IPS-NIHi7 (cell line): ENCODE measurements around the gene SPACA4.

ENCODE experiments used
- DNase-seq: peaks from one replicate; pipeline ENCODE4 v3.0.0; 2012; ENCODE audit warnings: mixed read lengths; ENCODE audit errors: extremely low spot score

SPACA4 gene

DNA sequence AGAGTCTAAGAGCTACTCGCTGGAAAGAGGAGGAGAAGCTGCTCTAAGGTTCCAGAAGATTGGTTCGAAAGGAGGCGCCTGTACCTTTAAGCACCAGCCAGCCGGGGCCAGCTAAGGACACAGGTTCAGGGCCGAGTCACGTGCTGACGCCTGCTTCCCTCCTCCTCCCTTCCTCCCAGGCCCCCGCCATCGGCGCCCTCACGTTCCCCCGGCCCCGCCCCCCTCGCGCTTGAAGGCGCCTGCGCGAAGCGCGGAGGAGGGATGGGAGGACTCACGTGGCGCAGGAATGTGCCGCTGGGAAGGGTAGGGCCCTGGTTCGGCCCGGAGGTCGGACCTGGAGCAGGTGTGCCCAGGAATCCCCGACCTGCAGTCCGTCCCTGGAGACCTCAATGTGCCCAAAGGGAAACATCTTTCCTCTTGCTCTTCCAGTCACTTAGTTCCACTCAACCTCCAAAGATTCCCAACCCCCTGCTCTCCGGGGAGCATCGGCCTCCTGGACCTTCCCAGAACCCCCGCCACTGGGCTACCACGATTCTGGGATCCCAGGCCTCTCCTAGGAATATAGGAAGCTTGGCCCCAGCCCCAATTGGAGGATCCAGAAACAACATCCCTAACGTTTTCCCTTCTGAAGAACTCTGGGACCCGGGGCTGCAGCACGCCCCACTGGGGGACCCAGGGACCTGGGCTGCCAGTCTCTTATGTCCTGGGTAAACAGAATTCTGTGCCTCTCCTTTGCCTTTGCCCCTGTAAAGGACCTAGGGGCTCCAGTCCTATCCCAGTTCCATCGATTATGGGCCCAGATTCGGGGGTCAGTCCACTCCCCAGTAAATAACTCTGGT, 28.1 kb downstream of the SPACA4 start:
- DNase-seq, result peak; percentile 79

DNA sequence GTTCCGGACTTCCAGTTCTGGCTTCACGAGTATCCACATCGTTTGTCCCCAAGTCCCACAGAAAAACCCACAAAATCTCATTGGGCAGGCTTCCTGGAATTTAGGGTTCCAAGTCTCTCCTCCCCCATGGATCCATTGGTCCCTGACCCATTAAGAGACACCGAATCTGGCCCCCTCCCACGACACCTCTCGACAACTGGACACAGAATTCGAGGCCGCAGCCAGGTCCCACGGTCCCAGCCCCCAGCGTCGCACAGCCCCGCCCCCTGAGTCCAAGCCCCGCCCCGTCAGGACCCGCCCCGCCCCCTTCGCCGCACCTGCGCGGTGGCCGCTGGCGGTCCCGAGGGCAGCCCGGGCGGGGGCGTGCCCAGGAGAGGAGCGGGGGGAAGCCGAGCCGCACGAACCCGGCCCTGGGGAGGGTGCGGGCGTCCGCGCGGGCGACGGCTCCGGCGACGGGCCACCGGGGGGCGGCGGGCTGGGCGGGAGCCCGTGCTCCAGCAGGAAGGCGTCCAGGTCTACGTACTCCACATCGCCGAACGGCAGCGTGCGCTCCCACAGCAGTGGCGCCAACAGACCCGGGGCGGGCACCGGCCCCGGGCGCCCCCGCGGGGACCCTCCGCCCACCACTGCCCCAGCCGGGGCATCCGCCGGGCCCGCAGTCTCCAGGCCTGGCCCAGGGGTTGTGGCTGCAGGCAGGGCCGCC, 28.9 kb downstream of the SPACA4 start:
- peak; percentile 59 for DNase-seq

DNA sequence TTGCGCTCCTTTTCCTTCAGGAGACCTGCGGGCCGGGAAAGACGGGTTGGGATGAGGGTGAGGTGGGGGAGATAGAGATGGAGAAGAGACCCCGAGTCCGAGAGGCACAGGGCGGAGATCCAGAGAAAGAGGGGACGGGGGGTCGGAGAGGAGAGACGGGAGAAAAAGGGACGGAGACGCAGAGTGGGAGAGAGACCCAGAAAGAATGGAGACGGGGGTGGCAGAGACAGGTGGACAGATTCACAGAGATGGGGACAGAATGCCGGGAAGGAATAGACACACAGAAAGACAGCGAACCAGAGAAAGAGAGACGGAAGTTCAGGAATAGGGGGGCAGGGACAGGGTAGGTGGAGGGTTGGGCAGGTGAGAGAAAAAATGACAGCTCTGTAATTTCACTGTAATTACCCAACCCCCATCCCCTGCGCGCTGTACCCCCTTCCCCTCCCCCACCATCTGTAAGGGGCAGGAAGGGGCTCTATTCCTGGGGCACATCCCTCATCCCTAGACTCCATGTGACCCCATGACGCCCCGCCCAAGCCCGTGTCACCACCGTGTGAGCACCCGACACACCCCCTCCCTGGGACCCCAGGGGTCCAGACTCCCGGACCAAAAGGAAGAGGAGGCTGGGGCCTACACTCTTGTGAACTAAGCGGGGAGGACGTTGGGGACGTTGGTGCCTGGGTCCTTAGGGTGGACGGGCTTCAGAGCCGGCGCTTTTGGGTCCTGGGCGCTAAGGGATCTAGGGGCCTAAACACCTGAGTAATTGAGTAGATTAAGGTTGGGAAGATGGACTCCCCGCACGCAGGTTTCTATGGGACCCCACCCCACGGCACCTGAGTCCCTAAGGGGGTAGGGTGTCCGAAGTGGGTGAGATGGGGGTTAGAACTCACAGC, 29.7 kb downstream of the SPACA4 start:
- no peak for DNase-seq

- DNase-seq, result no peak
Measured at GRCh38 chr19:48636859-48637448, 30.4 kb downstream of the SPACA4 start, which contains the start of gene DBP. Gene DBP (minus strand): TSS chr19:48637379. CDS start chr19:48636994, 385 bp downstream.

- DNase-seq, result peak; percentile 89
Measured at GRCh38 chr19:48637449-48637947, 31.0 kb downstream of the SPACA4 start.

- DNase-seq, result peak; percentile 69
Measured at GRCh38 chr19:48637948-48638830, 31.6 kb downstream of the SPACA4 start.

DNA sequence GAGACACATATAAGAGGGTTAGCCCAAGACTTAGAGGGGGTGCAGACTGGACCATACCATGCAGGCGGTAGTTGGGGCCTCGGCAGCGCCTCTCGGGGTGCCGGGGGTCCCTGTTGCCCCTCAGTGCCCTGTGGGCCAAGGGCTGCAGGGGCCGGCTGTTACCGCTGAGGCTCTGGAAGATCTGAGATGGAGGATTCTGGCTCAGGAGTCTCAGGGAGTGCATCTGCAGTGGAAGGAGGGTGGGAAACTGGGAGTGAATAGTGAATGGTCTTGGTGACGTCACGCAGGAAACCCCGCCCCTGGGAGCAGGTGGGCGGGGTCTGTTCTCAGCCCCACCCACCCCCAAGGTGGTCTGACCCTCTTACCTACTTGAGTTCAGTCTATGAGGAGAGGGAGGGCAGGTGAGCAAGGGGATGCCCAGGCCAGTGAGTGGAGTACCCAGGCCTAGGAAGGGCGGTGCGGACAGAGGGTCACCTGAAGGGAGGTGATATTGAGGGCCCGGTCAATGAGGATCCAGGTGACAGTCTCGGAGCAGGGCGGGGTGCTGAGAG, 32.4 kb downstream of the SPACA4 start:
- DNase-seq, result peak; percentile 54

GRCh38 chr19:48639483-48640375, 33.2 kb downstream of the SPACA4 start:
- DNase-seq, result no peak

- DNase-seq, result no peak
Measured at GRCh38 chr19:48641850-48642249, 35.3 kb downstream of the SPACA4 start.

- no peak for DNase-seq
Measured at GRCh38 chr19:48642862-48643261, 36.3 kb downstream of the SPACA4 start.

GRCh38 chr19:48644355-48644754, 37.8 kb downstream of the SPACA4 start:
- no peak for DNase-seq

GRCh38 chr19:48644839-48645619, 38.5 kb downstream of the SPACA4 start:
- DNase-seq, result peak; percentile 62

GRCh38 chr19:48645620-48646000, 39.1 kb downstream of the SPACA4 start:
- DNase-seq, result no peak

DNA sequence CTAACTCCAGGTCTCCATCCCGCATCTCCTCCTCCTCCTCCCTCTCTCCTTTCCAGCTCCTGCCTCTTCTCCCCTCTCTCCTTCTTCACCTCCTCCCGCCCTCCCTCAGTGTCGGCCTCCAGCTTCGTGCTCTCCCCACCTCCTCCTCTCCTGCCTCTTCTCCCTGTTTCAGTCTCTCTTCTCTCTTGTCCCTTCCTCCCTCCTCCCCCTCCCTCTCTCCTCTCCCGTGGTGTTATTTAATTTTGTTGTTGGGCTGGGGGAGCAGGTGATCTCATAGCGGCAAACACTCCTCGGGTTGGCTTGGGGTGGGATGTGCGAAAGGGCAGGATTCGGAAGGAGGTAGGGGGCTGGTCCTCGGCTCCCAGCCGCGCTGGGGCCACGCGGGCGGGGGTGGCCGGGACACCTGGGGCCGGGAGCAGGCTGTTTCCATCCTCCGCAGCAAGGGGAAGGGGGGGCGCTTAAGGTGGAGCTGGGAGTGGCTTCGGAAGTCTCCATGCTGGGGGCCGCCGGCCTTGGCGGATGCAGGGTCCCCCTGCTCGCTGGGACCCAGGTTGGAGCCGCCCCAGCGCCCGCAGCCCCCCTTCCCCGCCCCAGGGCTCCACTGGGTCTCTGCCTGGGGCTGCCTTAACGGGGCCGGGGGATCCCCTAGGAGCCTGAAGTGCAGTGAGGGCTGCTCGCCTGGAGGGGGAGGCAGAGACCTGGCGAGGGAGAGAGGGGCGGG, 39.6 kb downstream of the SPACA4 start, which contains the start of gene CA11:
TSS of gene CA11 (minus strand) at position 187 of the 721 bp plus-strand sequence. CDS start 555 bp downstream, outside the sequence.
- peak; percentile 93 for DNase-seq

DNA sequence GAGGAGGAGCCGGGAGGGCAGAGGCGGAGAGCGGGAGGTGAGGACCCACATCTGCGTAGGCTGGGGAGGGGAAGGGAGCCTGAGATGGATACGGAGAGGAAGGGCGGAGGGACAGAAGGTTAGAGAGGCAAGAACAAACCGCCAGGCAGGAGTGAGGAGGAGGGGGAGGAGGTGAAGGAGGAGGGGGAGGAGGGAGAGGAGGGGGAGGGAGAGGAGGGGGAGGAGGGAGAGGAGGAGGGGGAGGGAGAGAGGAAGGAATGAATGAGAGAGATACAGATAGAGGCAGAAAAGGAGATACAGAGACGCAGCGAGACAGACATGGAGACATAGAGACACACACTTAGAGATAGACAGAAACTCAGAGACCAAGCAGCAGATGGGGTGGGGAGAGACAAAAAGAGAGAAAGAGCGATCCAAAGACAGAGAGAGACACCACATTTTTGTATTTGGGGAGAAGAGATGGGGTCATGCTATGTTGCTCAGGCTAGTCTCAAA, 40.2 kb downstream of the SPACA4 start:
- DNase-seq, result no peak

DNA sequence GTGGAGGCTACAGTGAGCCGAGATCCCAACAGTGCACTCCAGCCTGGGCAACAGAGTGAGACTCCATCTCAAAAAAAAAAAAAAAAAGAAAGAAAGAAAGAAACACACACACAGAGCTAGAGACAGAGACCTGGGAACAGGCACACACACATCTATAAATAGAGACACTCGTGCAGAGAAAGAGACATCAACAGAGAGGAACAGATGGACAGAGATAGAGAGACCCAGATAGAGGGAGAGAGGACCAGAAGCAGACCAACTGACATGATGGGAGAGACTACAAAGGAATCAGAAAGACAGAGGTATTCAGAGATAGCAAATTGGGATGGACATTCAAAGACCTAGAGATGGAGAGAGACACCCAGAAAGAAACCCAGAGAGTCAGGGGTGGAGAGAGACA, 41.6 kb downstream of the SPACA4 start:
- DNase-seq, result no peak

DNA sequence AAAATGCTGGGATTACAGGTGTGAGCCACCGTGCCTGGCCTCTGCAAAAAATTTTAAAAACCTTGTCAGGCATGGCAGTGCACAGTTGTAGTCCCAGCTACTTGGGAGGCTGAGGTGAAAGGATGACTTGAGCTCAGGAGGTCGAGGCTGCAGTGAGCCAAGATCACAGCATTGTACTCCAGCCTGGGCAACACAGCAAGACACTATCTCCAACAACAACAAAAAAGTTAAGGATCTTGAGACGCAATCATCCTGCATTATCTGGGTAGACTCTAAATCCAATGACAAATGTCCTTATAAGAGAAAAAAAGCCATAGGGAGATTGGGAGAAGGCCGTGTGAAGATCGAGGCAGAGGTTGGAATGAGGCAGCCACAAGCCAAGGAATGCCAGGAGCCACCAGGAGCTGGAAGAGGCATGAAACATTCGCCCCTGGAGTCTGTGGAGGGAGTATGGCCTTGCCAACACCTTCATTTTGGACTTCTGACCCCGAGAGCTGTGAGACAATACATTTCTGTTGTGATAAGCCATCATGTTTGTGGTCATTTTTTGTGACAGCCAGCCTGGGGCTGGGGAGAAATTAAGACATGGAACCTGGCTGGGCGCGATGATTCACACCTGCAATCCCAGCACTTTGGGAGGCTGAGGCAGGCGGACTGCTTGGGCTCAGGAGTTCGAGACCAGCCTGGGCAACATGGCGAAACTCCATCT, 44.6 kb downstream of the SPACA4 start:
- no peak for DNase-seq
